ENCODE results near the gene SELENOF.

DNA sequence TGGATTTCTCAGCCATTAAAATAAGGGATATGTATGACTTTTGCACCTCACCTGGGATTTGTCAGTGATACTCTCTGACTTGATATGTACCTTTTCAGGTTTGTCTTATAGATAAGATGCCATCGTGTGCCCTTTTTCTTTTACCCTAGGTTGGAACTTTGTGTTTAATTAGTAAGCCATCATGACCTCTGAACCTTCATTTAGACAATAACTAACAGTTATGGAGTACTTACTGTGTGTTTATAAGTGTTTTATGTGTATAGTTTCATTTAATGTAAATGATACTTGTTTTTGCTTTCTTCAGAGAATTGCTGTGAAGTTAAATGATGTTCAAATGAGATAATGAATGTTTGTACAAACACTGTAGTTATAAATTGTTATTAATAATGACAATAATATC is 14.9 kb upstream of the SELENOF start:
- TF ChIP-seq POLR2A (IDR thresholded peaks at IDR 0.05): no peak
- TF ChIP-seq, protein P1, sequence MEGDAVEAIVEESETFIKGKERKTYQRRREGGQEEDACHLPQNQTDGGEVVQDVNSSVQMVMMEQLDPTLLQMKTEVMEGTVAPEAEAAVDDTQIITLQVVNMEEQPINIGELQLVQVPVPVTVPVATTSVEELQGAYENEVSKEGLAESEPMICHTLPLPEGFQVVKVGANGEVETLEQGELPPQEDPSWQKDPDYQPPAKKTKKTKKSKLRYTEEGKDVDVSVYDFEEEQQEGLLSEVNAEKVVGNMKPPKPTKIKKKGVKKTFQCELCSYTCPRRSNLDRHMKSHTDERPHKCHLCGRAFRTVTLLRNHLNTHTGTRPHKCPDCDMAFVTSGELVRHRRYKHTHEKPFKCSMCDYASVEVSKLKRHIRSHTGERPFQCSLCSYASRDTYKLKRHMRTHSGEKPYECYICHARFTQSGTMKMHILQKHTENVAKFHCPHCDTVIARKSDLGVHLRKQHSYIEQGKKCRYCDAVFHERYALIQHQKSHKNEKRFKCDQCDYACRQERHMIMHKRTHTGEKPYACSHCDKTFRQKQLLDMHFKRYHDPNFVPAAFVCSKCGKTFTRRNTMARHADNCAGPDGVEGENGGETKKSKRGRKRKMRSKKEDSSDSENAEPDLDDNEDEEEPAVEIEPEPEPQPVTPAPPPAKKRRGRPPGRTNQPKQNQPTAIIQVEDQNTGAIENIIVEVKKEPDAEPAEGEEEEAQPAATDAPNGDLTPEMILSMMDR (IDR thresholded peaks at IDR 0.05): no peak
